Activated naive CD4-positive, alpha-beta T cell treated with anti-CD3 and anti-CD28 coated beads, Interleukin-2, amount 50 U/mL, for 72 hours (primary cell): ENCODE data around the gene KLHDC7A. TPM values are rescaled to one million over a fixed set of nuclear protein-coding genes. Genes with fewer than 3 reads are reported as not detected.

Source experiments
- ATAC-seq, 2 donors: fragments of 150-1000 bp; cut with Tn5 transposase; 2 replicates each; pipeline ENCODE4 v1.10.0; 2021; ENCODE audit warnings: mild to moderate bottlenecking in 2 of 2, moderate library complexity in 2 of 2
- DNase-seq, 2 donors: peaks; one replicate each; pipeline ENCODE4 v3.0.0; 2021 to 2022; ENCODE audit warnings: low spot score in 2 of 2
- H3K27ac Mint-ChIP-seq, 2 donors: one replicate each; pipeline ENCODE4 v1.8.0; 2022; ENCODE audit warnings: mild to moderate bottlenecking in 2 of 2, mixed read lengths in 2 of 2
- H3K36me3 Mint-ChIP-seq, 2 donors: one replicate each; pipeline ENCODE4 v1.8.0; 2022; ENCODE audit warnings: mixed read lengths in 2 of 2
- H3K9me3 Mint-ChIP-seq, 2 donors: one replicate each; pipeline ENCODE4 v1.8.0; 2022; ENCODE audit warnings: mixed read lengths in 2 of 2
- total RNA-seq, 2 donors: library from RNA; stranded (reverse); gene quantifications; one replicate each; pipeline ENCODE4 v1.2.3, GENCODE V29; 2022

KLHDC7A gene
- total RNA-seq, 2 donors from 2014 or later = not detected

- no peak for DNase-seq
- no peak overlapping the region for H3K27ac Mint-ChIP-seq
- no peak for ATAC-seq
- H3K9me3 Mint-ChIP-seq = no peaks in the 10 kb centered on the region
- no peaks in the 10 kb centered on the region for H3K36me3 Mint-ChIP-seq
Observed at GRCh38 chr1:18464665-18465050, 16.1 kb upstream of the KLHDC7A start.

DNA sequence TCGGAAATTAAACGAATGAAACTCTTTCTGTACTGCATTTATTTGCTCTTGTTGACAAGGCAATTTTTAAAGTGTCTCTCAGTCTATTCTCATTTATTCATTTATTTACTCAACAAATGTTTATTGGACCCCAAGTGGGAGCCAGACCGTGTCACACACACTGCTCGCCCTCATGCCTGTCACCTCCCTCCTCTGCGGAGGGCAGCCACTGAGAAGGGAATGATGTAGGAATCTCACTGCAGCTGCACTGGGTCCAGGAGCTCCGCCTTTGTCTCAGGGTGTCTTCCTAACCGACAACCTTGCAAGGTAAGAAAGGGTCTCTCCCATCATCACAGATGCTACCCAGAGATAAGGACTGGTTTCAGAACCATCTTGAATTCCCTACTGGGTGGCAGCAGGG, 14.1 kb upstream of the KLHDC7A start:
- Mint-ChIP-seq H3K27ac (no peak overlapping the region), H3K36me3 (no peaks in the 10 kb centered on the region), H3K9me3 (no peaks in the 10 kb centered on the region)
- ATAC-seq (no peak), DNase-seq (no peak)

DNA sequence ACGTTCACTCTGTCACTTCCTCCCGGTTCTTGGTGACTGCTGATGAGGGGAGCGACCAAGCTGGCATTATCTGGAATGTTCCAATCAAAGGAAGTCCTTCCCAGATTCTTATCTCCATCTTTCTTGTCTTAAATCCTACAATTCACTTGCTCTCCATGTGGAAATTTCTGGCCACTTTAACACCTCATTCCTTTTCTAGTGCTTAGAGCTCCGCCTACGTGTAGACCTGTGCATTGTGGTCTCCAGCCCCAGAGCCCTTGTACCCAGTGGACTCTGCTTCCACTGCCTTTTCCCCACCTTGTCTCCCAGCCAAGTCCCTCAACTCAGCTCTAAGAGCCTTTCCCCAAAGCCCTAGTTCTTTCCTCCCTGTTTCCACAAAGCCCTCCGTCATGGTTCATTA, 12.2 kb upstream of the KLHDC7A start:
- Mint-ChIP-seq H3K9me3 (no peaks in the 10 kb centered on the region), H3K36me3 (no peaks in the 10 kb centered on the region), H3K27ac (no peak overlapping the region)
- DNase-seq (no peak), ATAC-seq (no peak)

DNA sequence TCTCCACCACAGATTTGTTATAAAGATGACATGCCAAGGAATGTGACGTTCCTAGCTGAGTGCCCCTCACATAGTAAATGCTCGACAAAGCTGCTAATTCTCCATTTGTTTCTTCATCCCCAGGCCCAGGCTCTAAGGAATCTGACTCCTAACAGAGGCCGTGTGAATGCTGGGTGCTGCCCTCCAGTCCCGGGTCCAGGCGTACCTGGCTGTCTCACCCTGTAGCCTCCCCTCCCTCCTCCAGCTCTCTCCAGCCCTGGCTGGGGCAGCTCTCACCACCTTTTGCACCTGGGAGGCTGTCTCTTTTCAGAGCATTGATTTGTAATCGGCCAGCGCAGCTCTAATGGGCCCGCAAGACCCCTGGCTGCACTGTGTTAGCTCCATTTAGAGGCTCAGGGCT, 11.2 kb upstream of the KLHDC7A start:
- DNase-seq (no peak), ATAC-seq (no peak)
- Mint-ChIP-seq H3K27ac (peak overlapping the region in 1 of 2 donors; percentile 15), H3K36me3 (no peaks in the 10 kb centered on the region), H3K9me3 (no peaks in the 10 kb centered on the region)

DNA sequence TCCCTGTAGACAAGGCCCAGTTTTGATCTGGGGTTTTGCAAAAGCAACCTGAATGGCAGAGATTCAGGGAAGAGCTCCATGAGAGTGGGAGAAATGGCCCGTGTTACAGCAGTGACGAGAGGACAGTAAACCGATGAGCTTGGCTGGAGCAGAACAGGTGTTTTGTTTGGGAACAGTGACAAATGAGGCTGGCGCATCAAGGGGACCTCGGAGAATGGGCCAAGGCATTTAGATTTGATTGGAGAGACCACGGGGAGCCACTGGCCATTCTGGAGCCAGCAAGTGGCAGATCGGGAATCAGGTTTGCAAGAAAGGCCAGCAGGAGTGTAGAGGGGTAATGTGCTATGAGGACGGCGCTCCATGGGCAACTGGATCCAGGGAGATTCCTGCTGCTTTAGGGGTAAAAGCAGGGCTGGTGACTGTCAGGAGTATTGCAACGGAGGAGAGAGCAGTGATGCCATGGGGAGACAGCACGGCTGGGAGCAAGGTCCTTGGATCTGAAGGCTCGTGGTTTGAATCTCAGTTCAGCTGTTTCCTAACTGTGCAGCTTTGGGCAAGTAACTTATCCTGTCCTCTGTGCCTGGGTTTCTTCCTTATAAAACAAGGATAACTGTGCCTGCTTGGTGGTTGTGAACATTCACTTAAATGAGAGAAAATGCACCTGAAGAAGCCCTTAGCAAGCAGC, 9.9 kb upstream of the KLHDC7A start:
- H3K36me3 Mint-ChIP-seq = no peaks in the 10 kb centered on the region
- DNase-seq = no peak
- no peak overlapping the region for H3K27ac Mint-ChIP-seq

GRCh38 chr1:18473195-18473815, 7.4 kb upstream of the KLHDC7A start:
- DNase-seq (no peak), ATAC-seq (no peak)
- no peaks in the 10 kb centered on the region for H3K36me3 Mint-ChIP-seq
- peak overlapping the region in 1 of 2 donors; percentile 81 for H3K27ac Mint-ChIP-seq
- no peaks in the 10 kb centered on the region for H3K9me3 Mint-ChIP-seq

More for the DNA sequence above, 9.9 kb upstream of the KLHDC7A start:
- H3K9me3 Mint-ChIP-seq = no peaks in the 10 kb centered on the region
- ATAC-seq = no peak

- no peak overlapping the region for H3K27ac Mint-ChIP-seq
- no peak for DNase-seq
- no peaks in the 10 kb centered on the region for H3K9me3 Mint-ChIP-seq
- ATAC-seq = no peak
- H3K36me3 Mint-ChIP-seq = no peaks in the 10 kb centered on the region
Observed at GRCh38 chr1:18474559-18475175, 6.1 kb upstream of the KLHDC7A start.

- Mint-ChIP-seq H3K36me3 (no peaks in the 10 kb centered on the region), H3K9me3 (no peaks in the 10 kb centered on the region), H3K27ac (no peak overlapping the region)
- ATAC-seq = no peak
- no peak for DNase-seq
Observed at GRCh38 chr1:18475234-18475905, 5.4 kb upstream of the KLHDC7A start.

DNA sequence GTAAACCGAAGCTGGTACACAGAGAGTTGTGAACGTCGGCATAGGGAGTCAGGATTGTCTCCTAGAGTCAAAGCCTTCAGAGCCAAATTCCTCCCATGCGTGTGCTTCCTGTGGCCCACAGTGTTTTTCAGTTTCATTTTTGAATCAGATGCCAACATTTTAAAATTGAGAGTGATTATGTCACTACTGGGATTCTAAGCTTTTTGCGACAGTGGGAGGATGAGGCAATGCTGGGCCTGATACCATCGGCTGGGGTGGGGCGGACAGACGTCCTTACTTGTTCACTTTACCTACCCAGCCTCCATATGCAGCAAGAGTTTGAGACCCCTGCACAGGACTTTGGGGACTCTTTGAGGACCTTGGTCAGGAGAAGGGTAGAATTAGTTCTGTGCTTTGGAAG, 1.3 kb upstream of the KLHDC7A start:
- Mint-ChIP-seq H3K27ac (no peak overlapping the region), H3K36me3 (no peaks in the 10 kb centered on the region), H3K9me3 (no peaks in the 10 kb centered on the region)
- no peak for ATAC-seq
- peak in 1 of 2 donors; percentile 34 for DNase-seq

DNA sequence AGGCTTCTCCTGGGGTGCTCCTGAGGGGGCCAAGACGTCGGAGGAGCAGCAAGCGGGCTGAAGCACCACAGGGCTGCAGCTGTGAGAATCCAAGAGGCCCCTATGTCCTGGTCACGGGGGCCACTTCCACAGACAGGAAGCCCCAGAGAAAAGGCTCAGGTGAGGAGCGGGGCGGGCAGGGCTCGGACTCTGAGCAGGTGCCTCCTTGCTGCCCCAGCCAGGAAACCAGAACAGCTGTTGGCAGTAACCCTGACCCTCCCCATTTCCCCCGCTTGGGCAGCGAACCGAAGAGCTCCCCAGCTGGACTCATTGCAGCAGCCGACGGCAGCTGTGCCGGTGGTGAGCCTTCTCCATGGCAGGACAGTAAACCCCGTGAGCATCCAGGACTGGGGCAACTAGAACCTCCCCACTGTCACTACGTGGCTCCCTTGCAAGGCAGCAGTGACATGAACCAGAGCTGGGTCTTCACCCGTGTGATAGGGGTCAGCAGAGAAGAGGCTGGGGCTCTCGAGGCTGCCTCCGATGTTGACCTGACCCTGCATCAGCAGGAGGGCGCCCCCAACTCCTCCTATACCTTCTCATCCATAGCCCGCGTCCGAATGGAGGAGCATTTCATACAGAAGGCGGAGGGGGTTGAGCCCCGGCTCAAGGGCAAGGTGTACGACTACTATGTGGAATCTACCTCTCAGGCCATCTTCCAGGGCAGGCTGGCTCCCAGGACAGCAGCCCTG, 625 bp downstream of the KLHDC7A start:
- H3K27ac Mint-ChIP-seq = no peak overlapping the region
- no peaks in the 10 kb centered on the region for H3K36me3 Mint-ChIP-seq
- ATAC-seq (no peak), DNase-seq (no peak)
- H3K9me3 Mint-ChIP-seq = no peaks in the 10 kb centered on the region

DNA sequence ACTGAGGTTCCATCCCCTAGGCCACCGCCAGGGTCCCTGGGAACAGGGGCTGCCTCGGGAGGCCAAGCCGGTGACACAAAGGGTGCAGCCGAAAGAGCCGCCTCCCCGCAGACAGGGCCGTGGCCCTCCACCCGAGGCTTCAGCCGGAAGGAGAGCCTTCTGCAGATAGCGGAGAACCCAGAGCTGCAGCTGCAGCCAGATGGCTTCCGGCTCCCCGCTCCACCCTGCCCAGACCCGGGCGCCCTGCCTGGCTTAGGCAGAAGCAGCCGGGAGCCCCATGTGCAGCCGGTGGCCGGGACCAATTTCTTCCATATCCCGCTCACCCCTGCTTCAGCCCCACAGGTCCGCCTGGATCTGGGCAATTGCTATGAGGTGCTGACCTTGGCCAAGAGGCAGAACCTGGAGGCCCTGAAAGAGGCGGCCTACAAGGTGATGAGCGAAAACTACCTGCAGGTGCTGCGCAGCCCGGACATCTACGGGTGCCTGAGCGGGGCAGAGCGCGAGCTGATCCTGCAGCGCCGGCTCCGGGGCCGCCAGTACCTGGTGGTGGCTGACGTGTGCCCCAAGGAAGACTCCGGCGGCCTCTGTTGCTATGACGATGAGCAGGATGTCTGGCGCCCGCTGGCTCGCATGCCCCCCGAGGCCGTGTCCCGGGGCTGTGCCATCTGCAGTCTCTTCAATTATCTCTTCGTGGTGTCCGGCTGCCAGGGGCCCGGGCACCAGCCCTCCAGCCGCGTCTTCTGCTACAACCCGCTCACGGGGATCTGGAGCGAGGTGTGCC, 1.4 kb downstream of the KLHDC7A start:
- Mint-ChIP-seq H3K9me3 (no peaks in the 10 kb centered on the region), H3K27ac (no peak overlapping the region), H3K36me3 (no peaks in the 10 kb centered on the region)
- DNase-seq (peak in 1 of 2 donors; percentile 43), ATAC-seq (no peak)

GRCh38 chr1:18482721-18483425, 2.1 kb downstream of the KLHDC7A start:
- Mint-ChIP-seq H3K27ac (no peak overlapping the region), H3K36me3 (no peaks in the 10 kb centered on the region), H3K9me3 (no peaks in the 10 kb centered on the region)
- no peak for ATAC-seq
- no peak for DNase-seq

DNA sequence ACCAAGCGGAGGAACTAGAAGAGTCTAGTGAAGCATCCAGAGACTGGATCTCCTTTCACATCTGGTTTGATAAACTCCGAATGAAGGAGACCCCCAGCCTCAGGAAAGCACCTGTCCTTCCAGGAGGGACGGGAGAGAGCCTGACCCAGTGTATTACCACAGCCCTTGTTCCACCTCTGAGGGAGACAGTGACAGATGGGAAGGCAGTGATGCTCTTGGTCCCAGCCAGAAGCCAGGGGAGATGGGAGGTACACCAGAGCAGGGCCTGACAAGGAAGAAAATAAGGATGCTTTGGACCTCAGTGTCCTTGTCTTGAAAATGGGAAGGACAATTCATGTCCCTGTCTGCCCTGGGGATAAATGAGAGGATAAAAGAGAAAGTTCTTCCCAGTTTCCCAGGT, 3.5 kb downstream of the KLHDC7A start:
- ATAC-seq (no peak), DNase-seq (no peak)
- Mint-ChIP-seq H3K9me3 (no peaks in the 10 kb centered on the region), H3K36me3 (no peaks in the 10 kb centered on the region), H3K27ac (no peak overlapping the region)

DNA sequence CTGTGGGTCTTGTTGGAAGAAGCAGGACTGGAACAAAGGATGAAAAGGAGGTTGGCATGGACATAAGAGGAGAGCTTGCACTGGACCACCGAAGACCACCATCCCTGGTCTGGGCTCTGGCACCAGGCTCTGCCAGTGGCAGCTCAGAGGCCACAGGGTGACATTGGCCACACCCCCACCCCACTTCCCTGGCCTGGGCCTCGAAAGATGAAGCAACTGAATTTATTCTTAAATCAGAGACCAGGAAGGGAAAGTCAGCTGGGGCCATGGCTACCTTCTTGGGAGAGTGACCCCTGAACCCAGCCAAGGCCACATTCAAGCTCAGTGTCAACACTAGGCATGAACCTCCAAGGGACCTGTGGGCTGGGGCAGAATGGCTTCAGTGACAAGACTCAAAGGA, 4.0 kb downstream of the KLHDC7A start:
- Mint-ChIP-seq H3K27ac (no peak overlapping the region), H3K36me3 (no peaks in the 10 kb centered on the region), H3K9me3 (peaks cover 0 to 3% of the 10 kb centered on the region in 2 donors)
- DNase-seq (no peak), ATAC-seq (no peak)

DNA sequence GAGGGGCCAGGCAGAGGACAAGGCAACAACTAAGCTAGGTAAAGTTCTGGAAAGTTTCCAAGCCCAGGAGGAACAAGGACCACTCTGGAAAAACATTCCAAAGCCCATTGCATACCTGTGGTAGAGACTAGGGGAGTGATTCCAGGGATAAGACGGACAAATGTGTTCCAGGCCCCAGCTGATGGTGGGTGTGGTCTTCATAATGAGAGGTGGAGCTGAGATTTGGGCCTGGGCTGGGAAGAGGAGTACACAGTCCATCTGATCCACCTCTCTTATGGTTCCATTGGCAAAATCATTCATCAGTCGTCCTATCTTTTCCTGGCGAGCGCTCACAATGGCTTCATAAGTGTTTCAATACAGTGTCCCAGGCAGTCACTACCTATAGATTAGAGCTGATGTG, 4.5 kb downstream of the KLHDC7A start:
- no peak for DNase-seq
- no peak for ATAC-seq
- Mint-ChIP-seq H3K27ac (no peak overlapping the region), H3K36me3 (no peaks in the 10 kb centered on the region), H3K9me3 (peaks cover 0 to 4% of the 10 kb centered on the region in 2 donors)

GRCh38 chr1:18486195-18486594, 5.5 kb downstream of the KLHDC7A start:
- Mint-ChIP-seq H3K36me3 (no peaks in the 10 kb centered on the region), H3K27ac (no peak overlapping the region), H3K9me3 (peaks cover 0 to 4% of the 10 kb centered on the region in 2 donors)
- ATAC-seq (no peak), DNase-seq (no peak)
